ENCODE data around the gene PLEKHA7. TPM values are rescaled to one million over a fixed set of nuclear protein-coding genes. Genes with fewer than 3 reads are reported as not detected.

PLEKHA7 gene
- total and polyA plus RNA-seq, 2 of the 8 experiments (the other 6 are each of a cell fraction or from before 2014, with no cell fraction given), result 11.4 to 25.6 TPM

- TF ChIP-seq MAX (IDR thresholded peaks at IDR 0.05) (no peak), MAFK (IDR thresholded peaks at IDR 0.05; ENCODE audit: low read depth, low read length) (no peak), CHD2 (IDR thresholded peaks at IDR 0.05; ENCODE audit: low read length) (no peak), ZNF274 (IDR thresholded peaks at IDR 0.05; ENCODE audit: borderline replicate concordance, extremely low read depth, low read length) (no peak), SP1 (IDR thresholded peaks at IDR 0.05; ENCODE audit: low read depth, low read length) (no peak)
Measured at GRCh38 chr11:16745950-16746605, 268.1 kb downstream of the PLEKHA7 start (continued).
